AG04450 (cell line): ENCODE measurements around the gene SPATA19. TPM values are rescaled to one million over a fixed set of nuclear protein-coding genes. Genes with fewer than 3 reads are reported as not detected.

Experiments
- CTCF ChIA-PET: fragments of 300-600, 350-600 bp; formaldehyde crosslinking; extraction: SDS; loops from one replicate; lab custom pipeline; 2022; ENCODE audit warnings: antibody characterized with exemption, inconsistent platforms; lab: Charles Lee
- POLR2A ChIA-PET: fragments of 350-600 bp; formaldehyde crosslinking; extraction: SDS; loops from one replicate; lab custom pipeline; 2021; ENCODE audit warnings: antibody characterized with exemption, inconsistent platforms; lab: Yijun Ruan, JAX
- DNase-seq: peaks from one replicate; pipeline ENCODE4 v3.0.0-alpha.2; 2011; ENCODE audit warnings: low read depth, low spot score
- H3K27ac ChIP-seq: one replicate; pipeline ENCODE4 v1.5.1; 2012; ENCODE audit warnings: low read depth, low read length, control low read depth
- H3K27me3 ChIP-seq: one replicate; pipeline ENCODE4 v1.6.0; 2012; ENCODE audit warnings: low read length; ENCODE audit not compliant: control insufficient read depth, insufficient read depth
- H3K4me3 ChIP-seq: 2 replicates; pipeline ENCODE4 v1.5.1; 2011; ENCODE audit warnings: mild to moderate bottlenecking, low read depth, low read length, control low read depth
- H3K9me3 ChIP-seq: 2 replicates; pipeline ENCODE4 v1.5.1; 2012; ENCODE audit warnings: low read length; ENCODE audit not compliant: control insufficient read depth, insufficient read depth
- CTCF ChIP-seq: IDR thresholded peaks from 2 replicates; pipeline ENCODE4 v1.5.1; 2011; ENCODE audit warnings: low read depth, low read length, control low read depth, inconsistent platforms
- polyA plus RNA-seq: library from polyadenylated mRNA; depleted of rRNA; stranded (reverse); fragments of >200 nt; gene quantifications from 2 replicates; pipeline ENCODE4 v1.2.3, GENCODE V29; 2011

SPATA19 gene
- polyA plus RNA-seq, 1 experiment: not detected

DNA sequence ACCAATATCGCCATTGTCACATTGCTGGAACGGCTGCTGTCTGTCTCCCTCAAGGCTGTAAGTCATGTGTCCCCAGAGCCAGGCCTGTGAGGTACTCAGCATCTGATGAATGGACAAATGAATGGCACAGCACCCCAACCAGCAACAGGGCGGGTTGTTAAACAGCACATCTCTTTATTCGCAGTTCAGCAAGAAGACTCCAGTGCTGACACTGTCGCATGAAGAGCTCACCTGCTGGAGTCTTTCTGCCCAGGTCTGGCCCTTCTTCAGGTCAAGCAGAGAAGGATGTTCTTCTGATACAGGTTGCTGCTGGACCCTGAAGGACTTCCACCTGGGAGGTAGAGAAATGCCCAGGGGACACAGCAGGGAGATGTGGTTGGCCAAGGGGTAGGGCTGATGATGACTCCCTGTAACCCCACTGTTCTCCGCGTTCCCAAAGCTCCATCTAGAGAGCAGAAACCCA lies 4.8 kb downstream of the SPATA19 start:
- Histone ChIP-seq H3K9me3 (peaks cover 44% of the 10 kb centered on the region), H3K27me3 (no peaks in the 10 kb centered on the region), H3K4me3 (no peak overlapping the region), H3K27ac (no peak overlapping the region)
- ChIA-PET CTCF (no interaction called here), POLR2A (no interaction called here)
- TF ChIP-seq CTCF: no peak
- DNase-seq: no peak

- Histone ChIP-seq H3K27me3 (no peaks in the 10 kb centered on the region), H3K27ac (no peak overlapping the region), H3K9me3 (peaks cover 52% of the 10 kb centered on the region), H3K4me3 (no peak overlapping the region)
- POLR2A ChIA-PET: no interaction called here
- CTCF ChIA-PET: no interaction called here
- no peak for TF ChIP-seq CTCF
- DNase-seq: no peak
Observed at GRCh38 chr11:133835593-133836548, 9.4 kb downstream of the SPATA19 start.

- H3K9me3 ChIP-seq: peaks cover 61% of the 10 kb centered on the region
- H3K27me3 ChIP-seq: no peaks in the 10 kb centered on the region
- H3K4me3 ChIP-seq: no peak overlapping the region
- no peak overlapping the region for H3K27ac ChIP-seq
- ChIA-PET CTCF (no interaction called here), POLR2A (no interaction called here)
- TF ChIP-seq CTCF: 0 out of 2 replicates have a peak, but pooled peaks have one; percentile 19
- no peak for DNase-seq
Observed at GRCh38 chr11:133834682-133835592, 10.4 kb downstream of the SPATA19 start.

- no peak for DNase-seq
- ChIA-PET POLR2A (no interaction called here), CTCF (no interaction called here)
- Histone ChIP-seq H3K4me3 (no peak overlapping the region), H3K27ac (no peak overlapping the region), H3K9me3 (peaks cover 66% of the 10 kb centered on the region), H3K27me3 (no peaks in the 10 kb centered on the region)
- no peak for TF ChIP-seq CTCF
Observed at GRCh38 chr11:133833898-133834681, 11.2 kb downstream of the SPATA19 start.
